HG02840 (cell line): ENCODE measurements around the gene TSPO.
"Not testable (repeated sequence)": the region's sequence is repeated elsewhere in the genome, so short reads cannot be mapped to it uniquely, and the experiment has no call there.

Experiments used
- ATAC-seq: cut with Tn5 transposase; IDR thresholded peaks from one replicate; pipeline ENCODE4 v1.9.1; 2021; ENCODE audit warnings: mild to moderate bottlenecking, moderate library complexity, moderate number of reproducible peaks; ENCODE audit not compliant: unreplicated experiment, low FRiP score

TSPO gene

DNA sequence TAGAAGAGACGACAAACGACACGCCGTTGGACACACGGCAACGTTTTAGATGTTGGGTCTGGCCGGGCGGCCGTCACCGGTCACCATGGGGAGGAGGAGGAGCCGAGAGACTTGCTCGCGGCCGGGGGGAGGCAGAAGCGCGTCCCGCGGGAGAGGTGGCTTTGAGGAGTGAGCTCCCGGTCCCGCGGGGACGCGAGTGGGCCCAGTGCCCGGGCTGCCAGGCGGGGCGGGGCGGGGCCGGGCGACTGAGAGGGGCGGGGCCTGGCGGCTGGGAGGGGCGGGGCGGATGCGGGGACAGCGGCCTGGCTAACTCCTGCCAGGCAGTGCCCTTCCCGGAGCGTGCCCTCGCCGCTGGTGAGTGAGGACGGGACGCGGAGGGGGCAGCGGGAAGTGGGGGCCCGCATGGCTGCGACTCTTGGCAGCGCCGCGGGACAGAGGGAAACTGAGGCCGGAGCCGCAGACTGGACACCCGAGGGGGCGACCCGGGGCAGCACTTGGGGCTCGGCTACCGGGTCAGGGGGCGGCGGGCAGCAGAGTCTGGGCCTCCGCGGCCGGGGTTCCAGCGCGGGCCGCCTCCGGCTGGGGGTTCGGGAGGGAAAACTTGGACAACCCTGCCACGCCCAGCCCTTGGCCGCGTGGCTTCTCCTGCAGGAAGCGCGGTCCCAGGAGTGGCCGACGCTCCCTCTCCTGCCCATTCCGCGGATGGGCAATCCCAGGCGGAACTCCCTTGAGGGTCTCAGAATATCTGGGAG is at the start of gene TSPO:
Gene TSPO, plus strand, starts transcription at position 309 of the 752 bp plus-strand sequence. CDS start 7,680 bp downstream, outside the sequence.
- no peak for ATAC-seq

DNA sequence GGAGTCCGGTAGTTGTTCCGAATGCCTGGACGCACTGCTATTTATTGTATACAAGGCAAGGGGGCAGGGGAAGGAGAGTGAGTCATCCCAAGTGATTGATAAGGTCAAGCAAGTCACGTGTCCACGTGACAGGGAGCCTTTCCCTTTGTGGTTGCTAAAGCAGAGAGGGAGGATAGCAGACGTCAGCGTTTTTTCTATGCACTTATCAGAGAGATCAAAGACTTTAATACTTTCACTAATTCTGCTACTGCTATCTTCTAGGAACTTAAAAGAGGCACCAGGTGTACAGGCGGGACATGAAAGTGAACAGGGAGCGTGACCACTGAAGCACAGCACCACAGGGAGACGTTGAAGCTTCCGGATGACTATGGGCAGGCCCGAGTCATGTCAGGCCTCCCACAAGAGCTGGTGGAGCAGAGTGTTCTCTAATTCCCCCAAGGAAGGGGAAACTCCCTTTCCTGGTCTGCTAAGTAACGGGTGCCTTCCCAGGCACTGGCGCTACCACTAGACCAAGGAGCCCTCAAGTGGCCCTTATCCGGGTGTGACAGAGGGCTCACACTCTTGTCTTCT is 47.2 kb upstream of the TSPO start:
- not testable (repeated sequence) for ATAC-seq

DNA sequence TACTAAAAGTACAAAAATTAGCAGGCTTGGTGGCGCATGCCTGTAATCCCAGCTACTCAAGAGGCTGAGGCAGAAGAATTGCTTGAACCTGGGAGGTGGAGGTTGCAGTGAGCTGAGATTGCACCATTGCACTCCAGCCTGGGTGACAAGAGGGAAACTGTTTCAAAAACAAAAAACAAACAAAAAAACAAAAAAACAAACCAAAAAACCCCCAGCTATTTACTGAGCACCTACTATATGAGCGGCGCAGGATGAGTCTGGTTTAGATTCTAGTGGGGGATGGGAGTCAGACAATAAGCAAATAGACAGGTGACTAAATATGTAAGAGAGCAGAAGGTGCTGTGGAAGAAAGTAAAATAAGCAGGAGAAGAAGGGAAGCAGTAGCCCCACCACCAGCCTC is 46.4 kb upstream of the TSPO start:
- not testable (repeated sequence) for ATAC-seq

DNA sequence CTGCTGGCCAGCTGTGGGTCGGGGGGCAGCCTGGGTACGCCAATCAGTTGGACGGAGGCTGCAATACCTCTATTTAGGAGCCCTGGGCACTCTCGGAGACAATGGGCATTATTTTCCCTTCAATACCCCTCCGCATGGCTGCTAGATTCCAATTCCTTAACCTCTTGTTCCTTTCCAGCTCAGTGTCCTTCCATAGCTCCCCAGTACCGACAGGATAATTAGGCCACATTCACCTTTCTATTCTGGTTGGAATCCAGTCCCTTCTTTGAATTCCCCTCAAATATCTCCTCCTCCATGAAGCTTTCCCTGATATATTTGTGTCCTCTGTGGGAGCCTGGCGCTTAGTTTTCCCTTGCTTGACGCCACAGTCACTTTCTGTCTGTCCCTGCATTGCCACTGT is 45.1 kb upstream of the TSPO start:
- no peak for ATAC-seq

DNA sequence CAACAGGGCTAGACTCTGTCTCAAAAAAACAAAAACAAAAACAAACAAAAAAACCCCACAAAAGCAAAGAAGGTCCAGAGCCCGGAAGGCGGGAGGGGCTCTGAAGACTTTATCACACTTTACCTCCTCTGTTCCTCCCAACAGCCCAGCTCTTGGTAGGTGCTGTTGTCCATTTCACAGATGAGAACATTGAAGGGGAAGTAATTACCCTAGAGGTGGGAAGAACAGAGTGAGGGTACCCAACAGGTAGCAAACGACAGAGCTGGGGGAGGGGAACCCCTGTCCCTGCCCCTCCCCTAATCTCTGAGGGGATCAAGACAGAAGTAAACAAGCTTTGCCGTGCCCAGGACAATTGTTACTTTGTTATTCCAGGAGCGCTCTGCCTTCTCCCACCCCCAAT is 41.8 kb upstream of the TSPO start:
- ATAC-seq = no peak

DNA sequence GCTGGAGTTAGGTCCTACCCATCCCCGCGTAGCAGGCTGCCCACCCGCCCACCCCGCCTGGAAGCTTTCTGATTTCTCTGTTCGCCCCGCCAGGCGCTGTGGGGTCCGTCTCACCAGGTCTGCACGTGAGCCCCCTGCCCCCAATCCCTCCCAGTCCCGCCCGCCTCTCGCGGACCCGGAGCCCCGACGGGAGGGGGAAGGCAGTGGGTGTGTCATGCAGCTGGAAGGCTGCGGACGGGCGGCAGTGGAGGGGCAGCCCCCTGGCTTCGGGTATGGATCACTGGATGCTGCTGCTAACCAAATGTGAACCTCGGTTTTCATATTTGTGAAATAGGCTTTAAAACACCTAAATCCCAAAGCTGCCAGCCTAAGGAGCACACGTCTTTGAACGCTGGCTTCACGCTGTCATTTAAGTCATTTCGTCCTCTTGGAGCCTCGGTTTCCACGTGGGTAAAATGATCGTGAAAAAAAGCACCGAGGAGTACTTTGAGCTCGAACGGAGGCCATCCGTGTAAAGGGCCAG is 41.4 kb upstream of the TSPO start:
- ATAC-seq = no peak

DNA sequence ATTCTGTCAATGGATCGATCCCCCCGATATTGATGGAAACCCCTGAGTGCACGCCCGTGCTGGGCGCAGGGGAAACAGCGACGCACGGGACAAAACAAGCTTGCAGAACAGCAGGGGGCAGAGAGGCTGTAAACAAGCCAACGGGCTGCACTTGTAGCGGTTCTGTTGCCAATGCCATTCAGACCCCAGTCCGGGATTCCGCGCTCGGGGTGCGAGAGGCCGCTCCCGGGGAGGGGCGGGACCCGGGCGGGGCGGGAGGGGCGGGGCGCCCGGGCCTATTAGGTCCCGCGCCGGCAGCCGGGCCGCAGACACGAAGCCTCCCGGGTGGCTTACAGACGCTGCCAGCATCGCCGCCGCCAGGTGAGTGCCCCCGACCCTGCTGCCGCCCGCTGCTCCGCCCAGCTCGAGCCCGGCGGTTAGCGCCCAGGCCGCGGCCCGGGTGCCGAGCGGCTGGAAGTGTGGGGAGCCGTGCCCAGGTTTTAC is 40.9 kb upstream of the TSPO start, which contains the start of gene BIK:
Gene BIK, plus strand, starts transcription at position 307 of the 483 bp plus-strand sequence. CDS start 13,273 bp downstream, outside the sequence.
- ATAC-seq = peak; percentile 51

DNA sequence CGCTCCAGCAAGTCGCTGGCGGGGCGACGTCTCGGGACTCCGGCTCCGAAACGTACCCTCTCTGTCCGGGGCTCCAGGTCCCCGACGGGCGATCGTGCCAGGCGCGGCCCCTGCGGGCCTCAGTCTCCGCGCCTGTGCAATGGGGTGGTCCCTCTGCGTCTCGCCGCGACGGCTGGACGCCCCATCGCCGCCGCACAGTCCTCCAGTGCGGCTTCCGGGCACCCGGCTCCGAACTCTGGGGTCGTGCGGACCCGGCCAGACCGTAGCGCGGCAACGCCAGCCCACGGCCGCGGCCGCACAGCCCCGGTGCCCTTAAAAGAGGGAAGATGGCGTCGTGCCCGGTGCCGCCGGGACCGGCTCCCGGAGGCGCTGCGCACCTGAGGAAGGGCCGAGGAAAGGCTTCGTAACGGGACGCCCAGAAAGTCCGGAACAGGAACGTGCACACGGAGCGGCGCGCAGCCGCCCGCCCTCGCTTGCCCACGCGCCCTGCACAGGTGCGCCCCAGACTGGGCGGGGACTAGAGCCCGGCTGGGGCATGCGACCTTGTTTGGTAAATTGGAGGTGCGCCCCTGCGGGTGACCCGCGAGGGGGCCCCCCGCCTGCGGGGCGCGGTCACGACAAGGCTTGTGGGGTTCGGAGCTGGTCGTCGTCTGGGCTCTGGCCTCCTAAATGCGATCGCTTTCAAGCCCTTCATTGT is 40.3 kb upstream of the TSPO start:
- peak; percentile 15 for ATAC-seq

DNA sequence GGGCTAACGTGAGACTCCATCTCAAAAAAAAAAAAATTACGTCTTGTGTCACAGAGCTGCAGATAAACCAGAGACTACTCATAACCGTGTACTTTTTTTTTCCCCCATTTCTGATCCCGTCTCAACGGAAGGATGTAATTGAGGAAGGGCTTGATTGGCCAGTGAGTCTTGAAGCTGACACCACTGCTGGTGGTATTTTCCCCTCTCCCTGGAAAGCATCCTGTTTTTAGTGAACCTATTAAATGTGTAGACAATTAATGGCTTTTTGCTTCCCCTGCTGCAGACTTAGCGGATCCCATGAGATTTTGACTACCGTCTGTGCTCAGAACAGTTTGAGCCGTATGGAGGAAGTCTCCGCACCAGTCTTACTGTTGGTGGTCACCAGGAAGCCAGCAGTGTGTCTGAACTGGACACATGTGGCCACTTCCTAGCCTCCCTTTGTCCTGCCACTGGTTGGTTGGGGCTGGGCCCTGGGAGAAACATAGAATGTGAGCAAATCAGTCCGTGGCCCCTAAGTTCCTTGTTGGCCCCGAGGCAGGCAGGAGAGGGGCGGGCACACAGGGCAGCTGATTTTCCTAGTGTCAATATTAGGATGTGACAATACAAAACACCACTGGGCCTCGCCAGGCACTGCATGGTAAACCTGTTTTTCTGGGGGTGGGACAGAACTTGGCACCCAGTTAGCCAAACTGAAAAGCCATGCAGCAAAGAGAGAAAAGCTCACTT is 37.7 kb upstream of the TSPO start:
- no peak for ATAC-seq

DNA sequence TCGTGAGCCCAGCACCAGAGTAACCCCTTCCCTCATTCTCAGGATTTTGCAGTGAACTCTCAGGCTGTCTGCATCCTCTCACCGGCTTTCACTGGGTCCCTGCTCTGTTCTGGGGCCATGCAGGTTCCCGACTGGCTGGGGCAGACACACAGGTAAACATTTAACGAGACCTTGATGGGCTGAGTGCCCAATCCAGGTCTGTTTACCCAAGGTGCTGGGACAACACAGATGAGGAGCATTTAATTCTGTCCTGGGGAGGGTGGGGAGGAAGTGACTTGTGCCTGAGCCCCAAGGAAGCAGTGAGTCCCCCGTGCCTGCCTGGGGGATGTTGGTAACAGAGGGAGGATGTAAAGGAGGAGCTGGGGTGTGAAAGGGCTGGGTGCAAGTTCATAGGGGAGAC is 36.4 kb upstream of the TSPO start:
- ATAC-seq = no peak

DNA sequence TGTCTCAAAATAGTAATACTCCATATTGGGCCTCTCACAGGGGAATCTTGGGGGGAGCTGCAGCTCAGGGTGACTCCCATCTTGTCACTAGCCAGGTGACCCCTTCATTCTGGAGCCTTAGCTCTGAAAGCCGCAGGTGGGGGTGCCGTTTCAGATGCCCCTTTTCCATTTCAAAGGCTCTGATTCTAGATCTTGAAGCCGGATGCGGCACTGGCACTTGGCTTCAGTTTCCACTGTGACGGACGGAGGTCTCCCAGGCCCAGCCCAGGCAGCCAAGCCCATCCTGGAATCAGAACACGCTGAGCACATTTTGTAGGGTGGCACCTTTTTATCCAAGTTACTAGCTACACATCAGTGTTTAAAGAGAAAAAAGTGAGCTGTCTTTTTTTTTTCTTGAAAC is 34.4 kb upstream of the TSPO start:
- ATAC-seq = no peak

DNA sequence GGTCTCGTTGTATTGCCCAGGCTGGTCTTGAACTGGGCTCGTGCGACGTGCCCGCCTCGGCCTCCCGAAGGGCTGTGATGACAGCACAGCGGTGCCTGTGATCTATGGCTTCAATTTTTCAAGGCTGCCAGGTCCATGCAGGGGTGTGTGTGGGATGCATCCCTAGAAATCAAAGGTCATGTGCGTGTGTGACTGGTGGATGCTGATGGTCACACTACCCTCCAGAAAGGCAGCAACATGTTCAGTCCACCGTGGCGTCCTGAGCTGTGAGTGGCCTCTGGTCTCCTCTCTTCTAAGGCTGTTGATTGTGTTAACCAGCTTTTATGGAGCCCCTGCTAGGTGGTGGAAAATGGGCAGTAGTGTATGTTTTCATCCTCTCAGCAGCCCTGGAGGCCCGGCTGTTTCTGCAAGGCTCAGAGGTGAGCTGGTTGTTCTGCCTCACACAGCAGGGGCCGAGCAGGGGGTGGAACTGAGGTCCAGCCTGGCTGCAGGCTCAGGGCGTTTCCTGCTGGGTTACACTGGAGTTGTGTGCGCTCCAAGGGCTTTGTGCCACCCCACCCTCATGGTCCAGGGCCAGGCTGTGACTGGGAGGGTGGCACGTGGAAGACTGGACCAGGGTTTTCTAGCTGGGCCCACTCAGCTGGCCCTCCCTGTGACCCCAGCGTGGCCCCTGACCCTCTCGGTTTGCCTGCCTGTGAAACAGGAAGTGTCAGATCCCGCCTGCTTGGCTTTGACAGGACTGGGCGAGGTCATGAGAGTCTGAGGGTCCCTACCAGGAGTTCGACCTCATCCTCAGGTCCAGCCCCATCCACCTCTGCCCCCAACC is 33.1 kb upstream of the TSPO start:
- no peak for ATAC-seq

DNA sequence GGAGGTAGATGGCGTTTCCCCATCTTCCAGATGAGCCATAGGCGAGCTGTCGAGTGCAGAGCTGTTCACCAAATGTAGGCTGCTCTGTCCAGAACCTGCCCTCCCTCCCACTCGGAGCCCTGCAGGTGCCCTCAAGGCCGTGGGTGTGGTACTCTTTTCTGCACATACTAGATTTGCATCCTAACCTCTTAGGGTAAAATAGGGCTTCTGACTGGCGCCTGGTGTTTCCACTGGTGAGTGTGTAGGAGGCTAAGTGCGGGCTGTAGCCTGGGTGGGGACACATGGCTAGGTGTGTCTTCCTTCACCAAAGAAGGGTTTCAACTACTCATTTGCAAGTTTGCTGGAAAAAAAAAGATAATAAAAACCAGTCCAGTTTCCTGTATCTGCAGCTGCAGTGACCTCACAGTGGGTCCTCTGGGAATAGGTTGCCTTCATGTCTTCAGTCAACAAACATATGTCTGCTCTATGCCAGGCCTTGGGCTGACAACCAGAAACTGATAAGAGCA is 32.4 kb upstream of the TSPO start:
- peak; percentile 89 for ATAC-seq

DNA sequence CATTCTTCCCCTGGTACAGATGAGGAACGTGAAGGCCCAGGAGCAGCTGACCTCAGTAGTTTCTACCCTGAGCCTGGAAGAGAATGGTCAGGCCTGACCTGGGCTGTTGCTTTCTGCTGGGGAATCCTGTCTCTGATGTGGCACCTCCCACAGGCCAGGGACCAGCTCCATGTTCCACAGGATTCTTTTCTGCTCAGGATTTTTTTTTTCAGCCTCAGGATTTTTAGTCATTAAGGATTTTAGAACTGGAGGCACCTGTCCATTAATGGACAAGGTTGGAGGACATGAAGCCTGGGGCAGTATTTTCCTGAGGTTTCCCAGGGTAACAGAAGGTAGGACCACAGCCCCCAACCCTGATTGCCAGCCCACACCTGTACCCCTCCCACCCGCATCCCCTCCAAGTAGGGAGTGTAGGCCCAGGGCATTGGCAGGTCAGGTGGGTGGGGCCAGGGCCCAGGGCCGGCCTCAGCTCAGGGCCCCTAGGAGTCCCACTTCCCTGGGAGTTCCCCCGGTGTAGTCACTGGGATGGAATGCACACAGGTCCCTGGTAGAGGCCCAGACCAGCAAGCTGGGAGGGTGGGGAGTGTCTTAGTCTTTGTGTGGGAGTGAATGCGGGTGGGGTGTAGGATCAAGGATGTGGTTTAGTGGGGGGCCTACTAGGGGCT is 24.7 kb upstream of the TSPO start:
- ATAC-seq = no peak

DNA sequence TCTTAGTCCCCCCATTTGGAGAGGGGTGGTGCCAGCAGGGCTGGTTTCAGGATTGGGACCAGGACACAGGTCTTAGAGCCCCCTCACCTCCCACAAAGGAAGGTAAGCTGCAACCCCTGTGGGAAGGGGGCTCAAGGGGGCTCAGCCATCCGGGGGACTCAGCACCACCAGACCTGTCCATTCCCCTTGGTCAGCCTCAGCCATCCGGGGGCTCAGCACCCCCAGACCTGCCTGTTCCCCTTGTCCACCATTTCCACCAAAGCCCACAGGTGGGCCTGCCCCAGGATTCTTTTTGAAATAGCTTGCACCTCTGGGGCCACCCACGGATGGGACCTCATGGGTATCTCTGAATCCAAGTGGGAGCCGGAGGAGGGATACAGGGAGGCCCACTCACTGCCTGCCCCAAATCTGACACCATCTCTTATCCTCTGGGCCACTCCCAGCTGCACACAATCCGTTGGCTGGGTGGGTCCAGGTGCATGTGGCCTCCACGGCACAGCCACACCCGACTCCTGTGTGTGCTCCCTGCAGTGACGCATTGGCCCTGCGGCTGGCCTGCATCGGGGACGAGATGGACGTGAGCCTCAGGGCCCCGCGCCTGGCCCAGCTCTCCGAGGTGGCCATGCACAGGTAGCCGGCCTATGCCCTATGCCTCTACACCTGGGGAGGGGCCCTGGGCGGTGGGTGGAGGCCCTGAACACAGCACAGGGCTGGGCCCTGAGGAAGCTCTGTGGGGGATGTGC is 24.0 kb upstream of the TSPO start:
- ATAC-seq = no peak

DNA sequence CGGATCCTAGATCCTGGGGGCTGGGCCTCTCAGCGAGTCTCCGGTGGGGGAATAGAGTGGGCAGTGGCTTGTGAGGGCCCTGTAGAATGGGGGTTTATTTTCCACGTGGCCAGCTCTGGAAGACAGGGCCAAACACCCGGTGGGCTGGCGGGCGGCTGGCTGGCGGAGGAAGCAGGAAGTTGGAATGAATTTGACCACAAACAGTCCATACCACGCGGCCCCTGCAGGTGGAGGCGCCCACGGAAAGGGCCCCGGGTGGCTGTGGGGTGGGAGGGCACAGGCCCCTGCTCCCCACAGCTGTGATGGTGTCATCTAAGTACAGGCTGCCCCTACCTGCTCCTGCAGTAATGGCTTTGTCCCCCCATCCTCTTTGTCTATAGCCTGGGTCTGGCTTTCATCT is 23.2 kb upstream of the TSPO start:
- ATAC-seq = no peak

DNA sequence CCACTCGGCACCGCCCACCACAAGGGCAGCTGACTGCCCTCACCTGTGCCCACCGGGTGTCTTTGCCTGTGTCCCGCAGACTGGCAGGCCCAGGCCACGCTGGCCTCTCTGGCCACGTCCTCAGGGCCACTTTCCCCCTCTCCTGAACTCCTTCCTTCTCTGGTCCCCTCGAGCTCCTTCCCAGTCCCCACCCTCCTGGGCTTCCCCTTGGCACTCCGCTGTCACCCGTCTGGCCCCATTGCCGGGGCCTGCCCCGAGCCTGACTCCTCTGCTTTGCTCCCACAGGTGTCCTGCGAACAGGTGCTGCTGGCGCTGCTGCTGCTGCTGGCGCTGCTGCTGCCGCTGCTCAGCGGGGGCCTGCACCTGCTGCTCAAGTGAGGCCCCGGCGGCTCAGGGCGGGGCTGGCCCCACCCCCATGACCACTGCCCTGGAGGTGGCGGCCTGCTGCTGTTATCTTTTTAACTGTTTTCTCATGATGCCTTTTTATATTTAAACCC is 22.4 kb upstream of the TSPO start:
- ATAC-seq = no peak
